Measurements from ENCODE around the gene SEMA5B.

SEMA5B gene

GRCh38 chr3:122942937-122943827 lies 84.4 kb downstream of the SEMA5B start:
- no peak for DNase-seq

GRCh38 chr3:122942239-122942638 lies 85.3 kb downstream of the SEMA5B start:
- no peak for DNase-seq

GRCh38 chr3:122941228-122942206 lies 86.0 kb downstream of the SEMA5B start:
- DNase-seq: no peak

- DNase-seq: no peak
Measured at GRCh38 chr3:122940628-122941086, 86.9 kb downstream of the SEMA5B start.

- DNase-seq: no peak
Measured at GRCh38 chr3:122938783-122939425, 88.7 kb downstream of the SEMA5B start.

- DNase-seq: no peak
Measured at GRCh38 chr3:122937745-122938144, 89.8 kb downstream of the SEMA5B start.

GRCh38 chr3:122936986-122937385 lies 90.6 kb downstream of the SEMA5B start:
- DNase-seq: no peak

- no peak for DNase-seq
Measured at GRCh38 chr3:122936335-122936734, 91.2 kb downstream of the SEMA5B start.

GRCh38 chr3:122934251-122934650 lies 93.3 kb downstream of the SEMA5B start:
- no peak for DNase-seq

- DNase-seq: no peak
Measured at GRCh38 chr3:122932251-122932967, 95.2 kb downstream of the SEMA5B start.

GRCh38 chr3:122931636-122932035 lies 95.9 kb downstream of the SEMA5B start:
- no peak for DNase-seq

GRCh38 chr3:122930063-122930997 lies 97.2 kb downstream of the SEMA5B start:
- no peak for DNase-seq

GRCh38 chr3:122929188-122930062 lies 98.1 kb downstream of the SEMA5B start:
- no peak for DNase-seq

- no peak for DNase-seq
Measured at GRCh38 chr3:122928396-122929187, 99.0 kb downstream of the SEMA5B start.

- DNase-seq: no peak
Measured at GRCh38 chr3:122927726-122928125, 99.8 kb downstream of the SEMA5B start.

- DNase-seq: no peak
Measured at GRCh38 chr3:122926811-122927210, 100.8 kb downstream of the SEMA5B start.

- DNase-seq: no peak
Measured at GRCh38 chr3:122926322-122926721, 101.2 kb downstream of the SEMA5B start.

- DNase-seq: no peak
Measured at GRCh38 chr3:122925756-122926155, 101.8 kb downstream of the SEMA5B start.

- no peak for DNase-seq
Measured at GRCh38 chr3:122924056-122924455, 103.5 kb downstream of the SEMA5B start.
